IPS DF 4.7 (cell line): ENCODE data around the gene CDSN.

Experiments
- DNase-seq: peaks from one replicate; pipeline ENCODE4 v3.0.0-alpha.2; 2013; ENCODE audit warnings: low spot score; ENCODE audit errors: extremely low read depth

The CDSN gene

DNA sequence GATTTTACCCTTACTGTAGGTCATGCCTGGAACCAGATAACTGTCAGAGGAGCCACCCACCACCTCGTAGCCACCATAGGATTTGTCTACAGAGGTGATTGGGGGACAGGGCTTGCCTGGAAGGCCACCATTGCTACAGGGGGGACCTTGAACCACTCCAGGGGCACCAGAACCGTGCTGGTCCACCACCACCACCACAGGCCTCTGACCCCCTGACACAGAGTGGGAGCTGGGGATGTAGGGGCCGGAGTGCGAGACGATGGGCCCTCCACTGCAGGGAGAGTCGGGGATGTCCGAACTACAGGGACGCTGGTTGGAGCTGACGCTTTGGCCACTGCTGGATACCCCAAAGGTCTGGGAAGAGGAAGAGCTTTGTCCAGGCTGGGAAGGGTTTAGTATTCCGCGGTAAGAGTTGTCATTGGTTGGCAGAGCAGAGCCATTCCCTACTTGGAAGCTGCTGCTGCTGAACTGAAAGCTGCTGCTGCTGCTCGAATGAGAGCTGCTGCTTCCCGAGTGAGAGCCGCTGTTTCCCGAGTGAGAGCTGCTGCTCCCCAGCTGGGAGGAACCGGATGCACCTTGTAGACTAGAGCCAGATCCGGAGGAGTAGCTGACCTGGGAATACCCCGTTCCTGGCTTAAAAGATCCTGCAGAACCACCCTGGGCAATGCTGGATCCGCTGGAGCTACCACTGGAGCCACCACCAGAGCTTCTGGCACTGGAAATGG is 3.4 kb downstream of the CDSN start:
- no peak for DNase-seq

DNA sequence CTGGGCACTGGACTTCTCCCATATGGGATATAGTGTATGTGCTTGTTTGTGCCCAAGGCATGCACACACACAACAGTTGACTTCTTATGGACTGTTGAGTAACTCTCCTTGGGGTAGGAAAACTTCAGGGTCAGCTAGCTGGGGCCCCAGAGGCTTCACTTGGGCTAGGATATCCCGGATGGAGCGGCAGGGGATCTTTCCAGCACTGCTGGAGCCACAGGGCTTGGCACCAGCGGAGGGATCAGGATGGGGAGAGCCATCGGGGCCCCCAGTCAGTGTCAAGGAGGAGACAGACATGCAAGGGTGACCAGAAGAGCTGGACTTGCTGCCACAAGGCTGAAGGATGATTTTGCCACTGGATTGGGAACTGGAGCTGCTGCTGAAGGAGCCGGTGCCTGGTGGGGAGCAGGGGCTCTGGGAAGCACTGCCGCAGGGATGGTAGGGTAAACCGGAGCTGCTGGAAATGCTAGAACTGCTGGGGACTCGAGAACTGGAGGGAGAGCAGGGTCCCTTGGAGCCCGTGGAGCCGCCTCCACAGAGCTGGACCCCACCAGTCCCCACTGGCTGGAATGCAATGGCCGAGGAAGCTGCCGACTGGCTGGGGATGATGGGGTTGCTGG is 4.2 kb downstream of the CDSN start:
- no peak for DNase-seq

DNA sequence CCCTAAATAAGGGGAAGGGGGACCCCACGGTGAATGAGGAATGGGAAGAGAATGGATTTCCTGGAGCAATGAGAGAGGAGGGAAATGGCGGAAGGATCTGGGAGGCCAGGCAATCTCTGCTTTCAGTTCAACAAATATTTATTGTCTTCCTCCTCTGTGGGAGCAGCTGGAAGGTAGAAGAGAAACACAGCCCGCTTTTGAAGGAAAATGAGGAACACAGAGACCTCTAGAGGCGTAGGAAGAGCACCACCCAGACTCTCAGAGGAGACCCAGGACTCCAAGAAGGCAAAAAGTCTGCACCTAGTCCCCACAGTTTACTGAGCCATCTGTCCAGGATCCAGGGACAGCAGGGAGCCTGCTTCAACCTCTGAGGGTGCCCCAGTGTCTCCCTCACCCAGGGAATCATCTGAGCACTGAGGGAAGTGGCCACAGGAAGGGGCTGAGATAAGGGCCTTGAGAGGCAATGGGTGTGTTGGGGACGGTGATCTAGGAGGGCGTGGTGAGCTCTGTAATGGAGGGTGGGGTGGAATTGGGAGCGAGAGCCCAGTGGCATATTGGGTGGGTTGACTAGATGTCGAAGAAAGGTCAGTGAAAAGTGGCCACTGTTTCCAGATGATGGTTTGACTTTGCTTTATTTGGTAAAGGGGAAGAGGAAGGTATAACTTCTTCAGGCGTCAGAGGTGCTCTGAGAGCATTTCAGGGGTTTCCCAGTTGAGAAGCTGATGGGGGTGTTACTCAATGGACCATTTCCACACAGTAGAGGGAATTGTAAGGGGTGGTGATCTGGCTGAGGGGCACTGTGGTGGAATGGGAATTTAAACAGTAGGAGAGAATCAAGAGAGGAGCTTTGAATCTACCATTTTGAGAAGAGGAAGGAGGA is 5.0 kb downstream of the CDSN start:
- DNase-seq = no peak

DNA sequence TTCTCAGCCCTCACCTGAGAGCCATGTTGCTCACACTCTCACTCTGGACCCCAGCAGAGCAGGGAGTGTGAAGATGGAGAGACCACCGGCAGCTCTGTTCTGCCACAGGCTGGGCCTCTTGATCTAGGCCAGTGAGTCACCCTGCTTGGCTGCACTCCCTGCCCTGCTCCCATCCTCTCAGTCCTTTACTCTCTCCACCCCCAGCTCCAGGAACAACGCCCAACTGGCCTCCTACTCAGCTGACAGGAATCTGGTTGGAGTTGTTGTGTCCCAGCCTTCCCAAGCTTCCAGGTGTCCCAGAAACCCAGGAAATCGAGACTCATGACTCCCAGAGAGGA is 5.7 kb downstream of the CDSN start, which contains the start of gene PSORS1C1:
Gene PSORS1C1 (plus strand): TSS at position 260 of the 338 bp plus-strand sequence. CDS start 14,833 bp downstream, outside the sequence.
- no peak for DNase-seq

DNA sequence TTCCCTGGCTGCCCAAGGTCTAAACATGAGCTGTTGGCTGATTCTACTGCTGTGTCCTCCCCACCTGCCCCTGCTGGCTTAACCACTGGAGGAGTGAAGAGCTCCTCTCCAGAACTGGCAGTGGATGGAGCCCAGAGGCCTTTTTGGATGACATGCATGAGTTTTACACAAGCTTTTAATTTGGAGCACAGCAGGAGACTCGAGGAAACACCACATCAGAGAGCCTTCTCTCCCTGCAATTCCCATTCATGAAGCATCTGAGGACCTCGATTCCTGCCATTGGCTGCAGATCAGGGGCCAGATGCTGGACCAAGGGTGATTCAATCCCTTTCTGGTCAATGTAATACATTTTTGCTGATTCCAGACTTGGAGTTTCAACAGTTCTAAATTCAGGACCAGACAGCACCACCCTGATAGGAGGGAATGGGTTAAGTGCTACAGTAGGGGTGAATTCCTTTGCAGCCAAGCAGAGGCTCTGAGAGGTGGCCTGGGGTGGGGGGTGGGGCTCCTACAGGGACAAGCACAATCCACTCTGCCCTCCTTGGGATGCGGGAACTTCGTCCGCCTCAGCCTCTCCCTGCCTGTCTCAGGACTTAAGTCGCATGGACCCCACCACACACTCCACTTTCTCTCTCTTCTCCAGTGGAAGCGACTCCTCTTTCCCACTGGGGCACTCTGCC is 6.2 kb downstream of the CDSN start:
- no peak for DNase-seq

DNA sequence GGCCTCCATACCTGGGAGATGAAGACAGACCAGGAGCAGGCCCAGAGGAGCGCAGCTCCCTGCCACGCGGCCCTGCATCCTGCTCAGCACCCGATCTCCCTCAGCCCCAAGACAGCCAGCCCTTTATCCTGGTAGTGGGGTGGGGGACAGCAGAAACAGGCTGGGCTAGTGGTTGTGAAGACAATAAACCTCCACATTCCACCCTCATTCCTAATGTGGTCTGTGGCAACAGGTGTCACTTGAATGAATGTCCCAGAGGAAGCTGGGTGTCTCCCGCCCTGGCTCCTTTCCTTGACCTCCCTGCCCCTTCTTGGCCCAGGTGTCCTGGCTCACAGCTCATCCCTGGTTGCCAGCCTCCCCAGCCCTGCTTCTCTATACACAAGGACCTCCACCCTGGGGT is 7.8 kb downstream of the CDSN start, which contains the start of gene C6orf15:
Gene C6orf15 (minus strand): TSS at position 98 of the 400 bp plus-strand sequence. CDS start 20 bp downstream, at position 78.
- no peak for DNase-seq

DNA sequence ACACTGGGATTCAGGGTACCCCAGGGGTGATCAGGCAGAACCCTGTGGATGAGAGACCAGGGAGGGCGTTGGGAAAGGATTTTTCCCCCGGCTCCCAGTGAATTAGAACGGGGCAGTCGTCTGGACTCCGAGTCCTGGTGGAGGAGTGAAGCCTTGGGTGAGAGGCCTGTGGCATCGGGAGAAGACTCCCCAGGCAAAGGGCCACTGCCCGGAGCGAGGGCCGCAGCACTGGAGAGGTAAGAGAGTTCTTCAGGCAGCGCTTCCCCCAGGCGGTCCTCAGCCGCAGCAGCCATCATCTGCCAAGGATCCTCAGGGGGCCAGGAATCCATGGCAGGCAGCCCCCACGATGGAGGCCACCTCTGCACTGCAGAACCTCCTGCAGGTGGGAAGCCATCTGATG is 8.5 kb downstream of the CDSN start:
- no peak for DNase-seq

DNA sequence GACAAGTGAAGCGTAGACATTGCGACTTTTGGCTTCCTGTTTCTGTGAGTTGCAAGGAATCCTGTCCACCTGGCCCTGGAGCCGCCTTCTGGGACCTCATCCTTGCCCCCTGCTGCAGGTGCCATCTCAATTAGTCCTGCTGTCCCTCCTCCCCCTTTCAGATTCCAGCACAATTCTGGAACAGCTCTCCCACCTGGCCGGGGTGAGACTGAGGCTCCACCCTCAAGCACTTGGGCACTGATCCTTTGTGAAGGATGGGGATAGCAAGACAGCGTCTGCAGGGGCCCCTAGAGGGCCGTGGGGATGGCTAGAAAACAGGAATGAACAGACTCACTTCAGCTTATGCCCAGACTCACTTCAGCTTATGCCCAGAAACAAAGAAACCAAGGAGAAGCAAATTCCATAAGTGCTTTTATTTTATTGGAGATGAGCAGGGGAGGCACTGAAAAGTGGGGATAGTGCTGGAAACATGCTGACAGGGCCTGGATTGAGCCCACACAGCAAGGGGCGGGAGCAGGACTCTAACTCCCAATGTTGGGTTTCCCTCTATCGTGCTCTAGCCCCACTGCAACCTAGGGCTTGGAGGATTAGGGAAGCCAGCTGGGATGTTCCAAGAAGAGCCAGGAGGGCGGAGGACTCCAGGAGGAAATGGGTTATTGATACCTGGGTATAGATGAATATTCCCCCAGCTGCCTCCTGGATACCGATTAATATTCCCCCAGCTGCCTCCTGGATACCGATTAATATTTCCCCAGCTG is 9.2 kb downstream of the CDSN start:
- no peak for DNase-seq

DNA sequence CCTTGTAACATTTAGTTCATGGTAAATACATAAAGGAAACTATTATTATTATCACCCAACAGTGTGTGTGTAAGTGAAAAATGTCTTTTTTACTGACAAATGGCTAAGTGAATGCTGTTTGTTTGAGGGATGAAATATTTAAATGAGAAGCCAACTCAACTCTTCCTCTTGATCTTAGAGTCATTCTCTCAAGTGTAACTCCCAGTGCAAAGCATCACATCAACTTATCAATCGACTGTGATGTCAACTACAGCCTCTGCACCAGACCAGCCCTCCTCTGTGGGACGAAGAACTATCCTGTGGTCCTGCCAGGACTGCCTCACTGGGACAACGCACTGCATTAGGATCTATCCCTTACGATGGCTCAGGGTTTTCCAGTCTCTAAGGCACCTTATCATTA is 13.2 kb downstream of the CDSN start:
- DNase-seq = no peak

DNA sequence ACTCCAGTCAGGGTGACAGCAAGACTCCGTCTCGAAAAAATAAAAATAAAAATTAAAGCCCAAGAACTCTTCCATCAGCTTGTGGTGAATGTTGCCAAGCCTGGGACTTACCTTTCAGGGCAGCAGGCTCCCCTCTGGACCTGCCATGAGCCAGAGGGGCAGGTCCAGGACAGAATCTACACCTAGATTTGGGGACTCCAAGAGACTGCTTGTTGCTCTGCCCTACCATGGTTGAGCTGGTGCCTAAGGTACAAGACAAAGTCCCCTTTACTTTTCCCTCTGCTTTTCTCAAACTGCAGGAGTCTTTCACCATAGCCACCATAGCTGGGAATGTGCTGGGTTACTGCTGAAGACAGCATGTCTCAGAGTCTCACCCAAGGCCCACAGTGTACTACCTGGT is 17.1 kb downstream of the CDSN start:
- no peak for DNase-seq

DNA sequence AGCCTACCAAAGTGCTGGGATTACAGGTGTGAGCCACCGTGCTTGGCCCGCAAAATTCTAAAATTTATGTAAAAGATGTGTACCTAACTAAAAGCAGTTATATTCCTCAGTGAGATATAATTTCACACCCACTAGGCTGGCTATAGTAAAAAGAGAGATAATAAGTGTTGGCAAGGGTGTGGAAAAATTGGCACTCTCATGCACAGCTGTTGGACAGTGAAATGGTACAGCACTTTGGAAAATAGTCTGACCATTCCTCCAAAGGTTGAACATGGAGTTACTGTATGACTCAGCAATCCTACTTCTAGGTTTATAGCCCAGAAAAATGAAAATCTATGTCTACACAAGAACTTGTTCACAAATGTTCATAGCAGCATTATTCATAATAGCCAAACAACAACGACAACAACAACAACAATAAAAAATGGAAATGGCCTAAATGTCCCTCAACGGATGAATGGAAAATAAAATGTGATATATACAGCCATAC is 21.8 kb downstream of the CDSN start:
- DNase-seq = no peak

DNA sequence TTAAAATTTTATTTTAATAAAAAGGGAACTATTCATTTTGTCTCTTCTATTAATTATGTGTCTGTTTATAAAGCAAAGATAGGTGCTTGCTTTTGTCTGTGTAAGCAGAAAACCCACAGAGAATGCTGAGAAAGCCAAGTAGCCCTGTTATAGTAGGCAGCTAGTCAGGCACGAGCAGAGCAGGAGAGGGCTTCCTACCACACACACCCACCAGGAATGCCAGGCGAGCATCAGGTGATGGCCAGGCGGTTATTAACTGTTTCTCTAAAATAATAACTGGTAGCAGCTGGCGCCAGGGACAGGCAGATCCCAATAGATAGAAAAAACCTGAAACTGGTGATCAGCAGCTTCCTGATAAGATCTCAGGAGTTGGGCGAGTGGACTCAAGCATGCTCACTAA is 23.6 kb downstream of the CDSN start:
- no peak for DNase-seq

DNA sequence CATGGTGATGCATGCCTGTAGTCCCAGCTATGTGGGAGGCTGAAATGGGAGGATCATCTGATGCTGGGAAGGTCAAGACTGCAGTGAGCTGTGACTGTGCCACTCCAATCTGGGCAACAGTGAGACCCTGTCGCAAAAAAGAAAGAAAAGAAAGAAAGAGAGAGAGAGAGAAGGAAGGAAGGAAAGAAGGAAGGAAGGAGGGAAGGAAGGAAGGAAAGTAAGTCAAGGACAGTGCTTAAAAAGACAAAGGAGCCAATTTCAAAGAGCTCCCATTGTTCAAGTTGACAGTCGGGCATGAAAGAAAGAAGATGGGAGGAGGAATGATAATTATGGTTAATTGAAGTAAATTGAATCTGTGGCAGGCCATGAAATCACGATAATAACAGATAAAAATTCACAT is 24.0 kb downstream of the CDSN start:
- no peak for DNase-seq

DNA sequence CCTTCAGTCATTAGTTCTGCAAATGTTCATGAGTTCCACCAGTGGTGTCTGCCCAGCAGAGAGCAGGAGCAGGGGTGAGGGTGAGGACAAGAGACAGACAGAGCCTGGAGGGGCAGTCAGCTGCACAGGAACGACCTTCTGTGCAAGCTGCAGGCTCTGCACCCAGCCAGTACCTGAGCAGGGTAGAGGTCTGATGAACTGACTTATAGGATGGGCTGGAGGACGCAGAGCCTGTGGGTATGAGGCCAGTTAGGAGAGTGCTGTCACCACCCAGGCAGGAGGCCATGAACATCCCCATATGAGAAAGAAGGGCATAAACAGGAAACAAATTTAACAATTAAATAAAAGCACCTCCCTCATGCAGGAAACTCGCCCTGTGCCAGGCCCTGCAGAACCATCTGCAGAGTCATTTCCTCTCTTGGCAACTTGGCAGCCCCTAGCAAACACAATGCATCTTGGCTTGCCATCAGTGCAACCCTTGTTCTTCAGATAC is 25.8 kb downstream of the CDSN start:
- no peak for DNase-seq

DNA sequence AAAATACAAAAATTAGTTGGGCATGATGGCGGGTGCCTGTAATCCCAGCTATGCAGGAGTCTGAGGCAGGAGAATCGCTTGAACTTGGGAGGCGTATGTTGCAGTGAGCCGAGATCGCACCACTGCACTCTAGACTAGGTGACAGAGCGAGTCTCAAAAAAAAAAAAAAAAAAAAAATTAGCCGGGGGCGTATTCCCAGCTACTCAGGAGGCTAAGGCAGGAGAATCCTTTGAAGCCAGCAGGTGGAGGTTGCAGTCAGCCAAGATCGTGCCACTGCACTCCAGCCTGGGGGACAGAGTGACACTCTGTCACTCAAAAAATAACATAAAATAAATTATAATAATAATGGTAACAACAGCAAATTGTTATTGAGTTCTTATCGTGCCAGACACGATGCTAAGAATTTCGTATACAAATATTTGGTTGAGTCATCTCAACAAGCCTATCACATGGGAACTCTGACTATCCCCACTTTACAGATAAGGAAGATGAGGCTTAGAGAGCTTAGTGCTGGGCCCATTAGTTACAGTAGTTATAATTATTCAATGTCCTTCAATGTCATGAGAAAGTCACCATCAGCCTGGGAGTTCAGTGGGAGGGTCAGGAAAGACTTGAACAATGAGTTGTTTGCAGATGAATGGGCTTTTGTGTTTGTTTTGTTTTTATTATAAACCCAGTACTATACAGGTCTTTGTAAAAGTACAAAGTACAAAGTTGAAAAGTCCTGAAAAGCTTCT is 27.3 kb downstream of the CDSN start:
- DNase-seq = no peak

DNA sequence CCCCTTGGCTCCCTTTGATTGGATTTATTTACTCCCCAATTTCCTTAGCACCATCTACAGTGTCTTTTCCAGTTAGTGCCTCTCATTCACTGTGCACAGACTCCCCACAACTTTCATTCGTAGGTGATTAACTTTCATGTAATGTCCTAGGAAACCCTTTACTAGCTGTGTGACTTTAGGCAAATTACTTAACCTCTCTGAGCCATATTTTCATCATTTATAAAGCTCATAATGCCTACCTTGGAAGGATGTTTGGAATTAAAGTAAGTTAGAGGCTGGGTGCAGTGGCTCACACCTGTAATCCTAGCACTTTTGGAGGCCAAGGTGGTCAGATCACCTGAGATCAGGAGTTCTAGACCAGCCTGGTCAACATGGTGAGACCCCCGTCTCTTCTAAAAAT is 28.0 kb downstream of the CDSN start:
- no peak for DNase-seq

DNA sequence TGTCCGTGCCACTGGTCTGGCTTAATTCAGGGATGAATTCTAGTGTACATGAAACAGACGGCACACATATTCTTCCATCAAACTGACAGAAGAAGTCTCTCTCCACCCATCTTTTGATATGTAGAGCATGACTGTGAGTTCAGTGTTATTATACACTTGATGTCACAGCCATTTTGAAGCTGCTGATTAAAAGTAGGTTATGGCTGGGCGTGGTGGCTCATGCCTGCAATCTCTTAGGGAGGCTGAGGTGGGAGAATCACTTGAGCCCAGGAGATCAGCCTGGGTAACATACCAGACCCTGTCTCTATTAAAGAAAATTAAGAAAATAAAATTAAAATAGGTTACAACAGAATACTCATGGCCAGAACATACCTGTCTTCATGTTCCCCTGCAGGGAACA is 28.6 kb downstream of the CDSN start:
- DNase-seq = no peak

DNA sequence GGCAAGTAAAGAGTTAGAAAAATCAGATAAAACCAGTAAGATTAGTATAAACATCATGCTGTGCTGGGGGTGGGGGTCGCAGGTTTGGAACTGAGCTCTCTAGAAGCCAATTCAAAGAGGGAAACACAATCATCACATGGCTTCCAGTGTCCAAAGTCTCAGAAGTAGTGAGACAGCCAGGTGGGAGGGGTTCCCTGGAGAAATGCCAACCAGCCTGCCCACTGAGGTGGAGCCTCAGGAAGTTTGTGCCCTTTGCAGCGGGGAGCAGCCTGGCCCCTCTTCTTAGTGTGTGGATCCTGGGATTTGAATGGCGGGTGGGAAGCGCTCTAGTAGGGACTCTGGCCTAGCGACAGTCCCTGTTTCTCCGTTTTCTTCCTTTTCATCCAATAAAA is 29.3 kb downstream of the CDSN start:
- no peak for DNase-seq

DNA sequence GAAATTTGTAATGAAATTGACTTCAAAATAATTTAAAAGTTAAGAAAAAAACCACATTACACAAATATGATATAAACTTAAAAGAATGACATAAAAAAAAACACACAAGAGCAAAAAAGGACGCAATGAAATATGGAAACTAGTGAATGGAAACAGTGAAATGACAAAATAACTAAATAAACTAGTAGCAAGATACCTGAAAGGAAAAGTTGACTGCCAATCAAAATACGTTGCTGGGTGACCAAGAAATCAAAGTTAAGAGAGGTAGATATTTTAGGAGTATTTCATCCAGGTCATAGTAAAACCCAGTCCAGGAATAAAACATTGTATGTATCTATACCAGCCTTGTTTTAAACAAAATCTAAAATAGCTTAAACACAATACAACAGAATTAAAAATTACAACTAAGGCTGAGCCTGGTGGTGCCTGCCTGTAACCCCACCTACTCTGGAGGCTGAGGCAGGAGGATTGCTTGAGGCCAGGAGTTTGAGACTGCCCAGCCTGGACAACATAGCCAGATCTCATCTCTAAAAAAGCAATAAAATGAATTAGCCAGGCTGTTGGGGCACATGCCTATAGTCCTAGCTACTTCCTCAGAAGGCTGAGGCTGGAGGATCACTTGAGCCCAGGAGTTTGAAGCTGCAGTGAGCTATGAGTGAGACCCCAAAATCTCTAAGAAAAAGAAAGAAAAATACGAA is 29.8 kb downstream of the CDSN start:
- DNase-seq = no peak
